Cardiac muscle cell (in vitro differentiated cells and primary cell): ENCODE data around the gene P2RX4. TPM values are rescaled to one million over a fixed set of nuclear protein-coding genes. Genes with fewer than 3 reads are reported as not detected.

ENCODE experiments used
- DNase-seq, 2 donors: peaks; one replicate each; pipeline versions ENCODE4 v3.0.0 to v3.0.0-alpha.2; 2010 to 2017; ENCODE audit warnings: low read depth in 1 of 2, low spot score in 1 of 2
- H3K27ac ChIP-seq: fragments of 200-600 bp; sonication (generic); 2 replicates; pipeline ENCODE4 v1.5.1; 2016
- H3K27me3 ChIP-seq: fragments of 200-600 bp; sonication (generic); 2 replicates; pipeline ENCODE4 v1.6.0; 2016; ENCODE audit warnings: control low read depth
- H3K36me3 ChIP-seq: fragments of 200-600 bp; sonication (generic); 2 replicates; pipeline ENCODE4 v1.5.1; 2016; ENCODE audit warnings: control low read depth
- H3K4me1 ChIP-seq: fragments of 200-600 bp; sonication (generic); 2 replicates; pipeline ENCODE4 v1.8.1; 2017; ENCODE audit warnings: low read depth, mild to moderate bottlenecking, mixed run types
- H3K4me3 ChIP-seq: fragments of 200-600 bp; sonication (generic); 2 replicates; pipeline ENCODE4 v1.5.1; 2016; ENCODE audit warnings: mild to moderate bottlenecking
- H3K9me3 ChIP-seq: fragments of 200-600 bp; sonication (generic); 2 replicates; pipeline ENCODE4 v1.5.1; 2017; ENCODE audit warnings: low read depth, mild to moderate bottlenecking, control low read depth
- polyA plus RNA-seq: library from polyadenylated mRNA; unstranded; fragments of >200 nt; fragmentation: Nextera tagmentation; extraction: Ambion mirVana; gene quantifications from 2 replicates; pipeline ENCODE4 v1.2.1, GENCODE V29; 2016
- total RNA-seq: library from RNA; depleted of rRNA; stranded (reverse); fragments of >200 nt; gene quantifications from 2 replicates; pipeline ENCODE4 v1.2.3, GENCODE V29; 2016
- TF ChIP-seq, protein P1 (sequence below): IDR thresholded peaks from 2 replicates; pipeline ENCODE4 v1.5.1; 2012; ENCODE audit warnings: low read depth, mild to moderate bottlenecking, low read length

Gene P2RX4
- total and polyA plus RNA-seq, 2 experiments from 2014 or later, result 19.4 to 38.2 TPM

DNA sequence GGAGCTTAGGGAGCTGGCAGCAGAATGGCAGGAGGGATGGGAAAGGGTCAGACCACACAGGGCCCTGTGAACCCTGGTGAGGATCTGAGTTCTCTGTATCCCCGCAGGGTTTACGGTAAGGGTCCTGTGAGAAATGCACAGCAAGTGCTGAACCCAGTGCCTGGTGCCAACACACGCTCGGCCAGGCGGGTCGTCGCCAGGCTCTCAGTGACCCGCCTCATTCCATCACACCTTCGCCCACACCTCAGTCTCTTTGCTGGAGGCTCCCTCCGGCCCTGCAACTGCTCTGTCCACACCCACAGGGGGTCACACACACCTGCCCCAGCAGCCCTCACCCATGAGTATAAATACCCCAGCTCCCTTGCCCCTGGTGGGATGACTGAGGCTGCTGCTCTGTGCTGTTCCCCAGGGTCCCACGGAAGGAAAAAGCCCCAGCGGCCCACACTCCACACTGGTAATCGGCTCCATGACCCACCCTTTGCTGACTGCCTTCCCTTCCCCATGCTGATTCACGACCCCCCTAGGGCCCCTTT lies 63.5 kb downstream of the P2RX4 start:
- TF ChIP-seq, protein P1, sequence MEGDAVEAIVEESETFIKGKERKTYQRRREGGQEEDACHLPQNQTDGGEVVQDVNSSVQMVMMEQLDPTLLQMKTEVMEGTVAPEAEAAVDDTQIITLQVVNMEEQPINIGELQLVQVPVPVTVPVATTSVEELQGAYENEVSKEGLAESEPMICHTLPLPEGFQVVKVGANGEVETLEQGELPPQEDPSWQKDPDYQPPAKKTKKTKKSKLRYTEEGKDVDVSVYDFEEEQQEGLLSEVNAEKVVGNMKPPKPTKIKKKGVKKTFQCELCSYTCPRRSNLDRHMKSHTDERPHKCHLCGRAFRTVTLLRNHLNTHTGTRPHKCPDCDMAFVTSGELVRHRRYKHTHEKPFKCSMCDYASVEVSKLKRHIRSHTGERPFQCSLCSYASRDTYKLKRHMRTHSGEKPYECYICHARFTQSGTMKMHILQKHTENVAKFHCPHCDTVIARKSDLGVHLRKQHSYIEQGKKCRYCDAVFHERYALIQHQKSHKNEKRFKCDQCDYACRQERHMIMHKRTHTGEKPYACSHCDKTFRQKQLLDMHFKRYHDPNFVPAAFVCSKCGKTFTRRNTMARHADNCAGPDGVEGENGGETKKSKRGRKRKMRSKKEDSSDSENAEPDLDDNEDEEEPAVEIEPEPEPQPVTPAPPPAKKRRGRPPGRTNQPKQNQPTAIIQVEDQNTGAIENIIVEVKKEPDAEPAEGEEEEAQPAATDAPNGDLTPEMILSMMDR, result no peak

DNA sequence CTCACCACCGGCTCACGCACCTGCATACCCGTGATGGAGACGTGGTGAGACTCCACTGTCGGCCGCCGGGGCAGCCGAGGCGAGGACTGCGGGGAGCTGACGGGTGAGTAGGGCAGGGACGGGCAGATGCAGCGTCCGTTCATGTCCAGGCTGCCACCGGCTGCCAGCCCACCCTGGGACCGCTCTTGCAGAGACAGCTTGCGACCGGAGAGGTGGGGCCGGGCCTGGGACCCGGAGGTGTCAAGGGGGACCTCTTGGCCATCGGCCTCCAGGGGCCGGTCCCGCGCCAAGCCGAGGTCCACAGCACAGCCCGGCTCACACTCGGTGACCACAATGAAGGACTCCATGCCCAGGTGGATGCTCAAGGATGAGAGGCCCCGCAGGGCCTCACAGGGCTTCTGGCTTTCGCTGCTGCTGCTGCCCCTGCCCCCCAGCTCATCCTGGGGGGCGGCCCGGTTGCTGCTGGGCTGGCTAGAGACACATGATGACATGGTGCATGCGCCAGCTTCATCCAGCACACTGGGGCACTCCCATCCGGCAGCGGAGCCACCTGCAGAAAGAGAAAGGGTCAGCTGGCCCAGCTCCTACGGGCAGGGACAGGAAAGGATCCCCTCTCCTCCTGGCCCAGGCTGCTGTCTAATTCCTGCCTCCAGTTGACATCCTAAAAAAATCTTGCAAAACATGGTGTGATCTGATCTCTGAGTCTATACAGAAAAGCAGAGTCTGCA lies 64.3 kb downstream of the P2RX4 start:
- Histone ChIP-seq H3K27me3 (no peaks in the 10 kb centered on the region), H3K36me3 (no peaks in the 10 kb centered on the region), H3K4me1 (no peaks in the 10 kb centered on the region), H3K9me3 (no peaks in the 10 kb centered on the region), H3K4me3 (no peak overlapping the region), H3K27ac (no peak overlapping the region)
- DNase-seq, result no peak
- TF ChIP-seq, protein P1, result no peak

More for the DNA sequence above, 63.5 kb downstream of the P2RX4 start:
- no peak overlapping the region for H3K4me3 ChIP-seq
- H3K27ac ChIP-seq, result no peak overlapping the region
- H3K4me1 ChIP-seq, result no peaks in the 10 kb centered on the region
- no peaks in the 10 kb centered on the region for H3K9me3 ChIP-seq
- no peak for DNase-seq
- H3K27me3 ChIP-seq, result no peaks in the 10 kb centered on the region
- no peaks in the 10 kb centered on the region for H3K36me3 ChIP-seq

DNA sequence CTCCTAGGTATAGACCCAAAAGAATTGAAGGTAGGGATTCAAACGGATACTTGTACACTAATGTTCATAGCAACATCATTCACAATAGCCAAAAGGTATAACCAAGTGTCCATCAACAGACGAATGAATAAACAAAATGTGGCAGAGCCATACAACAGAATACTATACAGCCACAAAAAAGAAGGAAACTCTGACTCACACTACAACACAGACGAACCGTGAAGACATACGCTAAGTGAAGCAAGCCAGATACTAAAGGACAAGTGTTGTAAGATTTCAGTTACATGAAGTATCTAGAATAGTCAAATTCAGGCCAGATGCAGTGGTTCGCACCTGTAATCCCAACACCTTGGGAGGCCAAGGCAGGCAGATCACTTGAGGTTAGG lies 67.4 kb downstream of the P2RX4 start:
- Histone ChIP-seq H3K9me3 (no peaks in the 10 kb centered on the region), H3K4me3 (no peak overlapping the region), H3K27ac (no peak overlapping the region), H3K36me3 (no peaks in the 10 kb centered on the region), H3K27me3 (no peaks in the 10 kb centered on the region), H3K4me1 (no peaks in the 10 kb centered on the region)
- TF ChIP-seq, protein P1, result no peak
- DNase-seq, result peak in 1 of 2 donors; percentile 8

DNA sequence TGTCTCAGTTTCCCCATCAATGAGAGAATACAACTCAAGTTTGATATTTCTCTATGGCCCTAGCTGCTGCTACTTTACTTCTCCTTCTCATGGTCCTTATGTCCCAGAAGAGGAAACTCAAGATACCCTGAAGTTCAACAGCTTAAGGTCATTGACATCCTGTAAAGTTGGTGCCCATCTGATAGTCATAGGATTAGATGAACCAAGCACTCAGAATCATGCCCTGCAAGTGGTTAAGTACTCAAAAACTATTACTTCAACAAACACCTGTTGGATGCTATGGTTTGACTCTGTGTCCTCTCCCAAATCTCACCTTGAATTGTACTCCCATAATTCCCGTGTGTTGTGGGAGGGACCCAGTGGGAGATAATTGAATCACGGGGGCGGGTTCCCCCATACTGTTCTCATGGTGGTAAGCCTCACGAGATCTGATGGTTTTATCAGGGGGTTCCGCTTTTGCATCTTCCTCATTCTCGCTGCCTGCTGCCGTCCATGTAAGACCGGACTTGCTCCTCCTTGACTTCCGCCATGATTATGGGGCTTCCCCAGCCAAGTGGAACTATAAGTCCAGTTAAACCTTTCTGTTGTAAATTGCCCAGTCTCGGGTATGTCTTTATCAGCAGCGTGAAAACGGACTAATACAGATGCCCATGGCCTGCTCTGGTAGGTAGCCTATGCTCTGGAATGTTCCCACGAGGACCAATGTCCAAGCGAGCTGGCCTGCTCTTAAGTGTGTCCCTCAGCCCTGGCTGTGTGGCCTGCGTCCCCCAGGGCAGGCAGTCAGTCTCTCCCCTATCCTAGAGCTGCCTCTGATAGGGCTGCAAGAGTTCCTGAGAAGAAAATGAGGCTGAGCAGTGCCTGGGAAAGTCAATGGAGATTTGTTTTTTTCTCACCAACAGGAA lies 68.5 kb downstream of the P2RX4 start:
- TF ChIP-seq, protein P1, result no peak
- Histone ChIP-seq H3K27ac (no peak overlapping the region), H3K9me3 (no peaks in the 10 kb centered on the region), H3K4me3 (no peak overlapping the region), H3K4me1 (no peaks in the 10 kb centered on the region), H3K36me3 (no peaks in the 10 kb centered on the region), H3K27me3 (no peaks in the 10 kb centered on the region)
- DNase-seq, result no peak

DNA sequence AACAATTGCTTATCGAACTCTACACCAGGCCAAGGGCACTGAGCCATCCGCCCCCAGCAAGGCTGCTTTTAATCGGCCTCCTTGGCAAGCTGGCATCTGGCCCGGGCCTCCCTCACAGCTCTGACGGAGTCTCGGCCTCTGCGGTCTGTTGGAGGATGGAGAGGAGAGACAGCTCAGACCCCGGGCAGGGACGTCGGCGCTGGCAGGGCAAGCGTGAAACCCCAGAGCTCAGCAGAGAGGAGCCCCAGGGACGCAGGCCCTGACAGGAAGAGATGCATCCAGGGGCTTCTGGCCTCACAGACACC lies 69.1 kb downstream of the P2RX4 start:
- TF ChIP-seq, protein P1, result no peak
- Histone ChIP-seq H3K27ac (no peak overlapping the region), H3K4me3 (no peak overlapping the region), H3K36me3 (no peaks in the 10 kb centered on the region), H3K9me3 (no peaks in the 10 kb centered on the region), H3K4me1 (no peaks in the 10 kb centered on the region), H3K27me3 (no peaks in the 10 kb centered on the region)
- peak in 1 of 2 donors; percentile 91 for DNase-seq
